ENCODE measurements around the gene MAGI3. TPM values are rescaled to one million over a fixed set of nuclear protein-coding genes. Genes with fewer than 3 reads are reported as not detected.
"Not testable (repeated sequence)": the region's sequence is repeated elsewhere in the genome, so short reads cannot be mapped to it uniquely, and the experiment has no call there.

Gene MAGI3
- total RNA-seq, 1 donor from 2014 or later: 22.3 TPM

- no peak for DNase-seq (ENCODE audit: low spot score)
These were observed 125.2 kb downstream of the MAGI3 start for GRCh38 chr1:113515498-113515897.

DNA sequence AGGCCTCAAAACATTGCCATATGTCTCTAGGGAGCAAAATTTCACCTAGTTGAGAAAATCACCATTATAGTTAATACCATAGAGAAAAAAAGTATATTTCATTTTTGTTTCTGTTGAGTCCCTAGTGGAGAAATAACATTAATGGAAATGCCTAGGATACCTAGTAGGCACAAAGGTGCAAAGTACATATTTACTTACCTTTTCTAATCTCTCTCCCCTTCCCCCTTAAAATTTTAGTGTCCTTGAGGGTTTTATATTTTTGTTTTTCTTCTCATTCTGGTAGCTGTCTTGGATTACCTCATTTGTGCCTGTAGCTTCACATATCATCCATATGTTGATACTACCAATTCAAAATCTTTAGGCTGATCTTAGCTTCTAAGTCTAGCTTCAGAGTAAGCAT, 127.0 kb downstream of the MAGI3 start:
- no peak for DNase-seq (ENCODE audit: low spot score)

- no peak for DNase-seq (ENCODE audit: low spot score)
These were observed 127.7 kb downstream of the MAGI3 start for GRCh38 chr1:113517983-113518382.

DNA sequence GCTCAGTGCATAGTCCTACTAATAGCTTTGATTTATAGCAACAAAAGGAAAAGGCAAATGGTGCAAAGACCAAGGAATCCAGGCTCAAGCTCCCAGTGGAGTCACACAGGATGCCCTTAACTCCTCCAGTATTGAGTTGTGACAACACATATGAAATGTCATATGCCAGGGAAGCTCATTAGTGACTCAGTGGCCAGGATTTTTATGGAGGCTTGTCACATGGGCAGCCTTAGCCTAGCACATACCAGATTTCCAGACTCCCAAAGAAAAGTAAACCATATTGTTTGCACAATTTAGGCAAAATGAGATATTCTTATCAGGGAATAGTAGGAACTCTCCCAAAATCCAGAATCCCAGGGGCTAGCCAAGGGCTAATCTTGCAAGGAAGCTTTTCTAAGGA, 129.2 kb downstream of the MAGI3 start:
- no peak for DNase-seq (ENCODE audit: low spot score)

- no peak for DNase-seq (ENCODE audit: low spot score)
These were observed 139.7 kb downstream of the MAGI3 start for GRCh38 chr1:113530021-113530420.

DNA sequence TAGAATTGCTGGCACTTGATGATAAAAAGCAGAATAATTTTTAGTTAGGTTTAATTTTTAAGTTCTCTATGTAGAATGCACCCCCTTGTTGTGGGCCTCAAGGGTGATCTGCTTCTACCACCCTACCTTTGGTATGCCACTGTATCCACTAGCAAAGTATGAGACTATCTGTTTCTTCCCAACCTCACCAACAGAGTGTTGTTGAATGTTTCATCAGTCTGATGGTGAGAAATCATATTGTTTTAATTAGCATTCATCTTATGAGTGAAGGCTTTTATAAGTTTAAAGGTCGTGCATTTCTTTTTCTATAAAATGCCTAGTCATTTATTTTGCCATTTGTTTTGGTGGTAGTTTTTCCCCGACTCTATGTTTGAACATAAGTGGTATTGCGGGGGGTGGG, 141.0 kb downstream of the MAGI3 start:
- no peak for DNase-seq (ENCODE audit: low spot score)

GRCh38 chr1:113533061-113533460, 142.7 kb downstream of the MAGI3 start:
- no peak for DNase-seq (ENCODE audit: low spot score)

DNA sequence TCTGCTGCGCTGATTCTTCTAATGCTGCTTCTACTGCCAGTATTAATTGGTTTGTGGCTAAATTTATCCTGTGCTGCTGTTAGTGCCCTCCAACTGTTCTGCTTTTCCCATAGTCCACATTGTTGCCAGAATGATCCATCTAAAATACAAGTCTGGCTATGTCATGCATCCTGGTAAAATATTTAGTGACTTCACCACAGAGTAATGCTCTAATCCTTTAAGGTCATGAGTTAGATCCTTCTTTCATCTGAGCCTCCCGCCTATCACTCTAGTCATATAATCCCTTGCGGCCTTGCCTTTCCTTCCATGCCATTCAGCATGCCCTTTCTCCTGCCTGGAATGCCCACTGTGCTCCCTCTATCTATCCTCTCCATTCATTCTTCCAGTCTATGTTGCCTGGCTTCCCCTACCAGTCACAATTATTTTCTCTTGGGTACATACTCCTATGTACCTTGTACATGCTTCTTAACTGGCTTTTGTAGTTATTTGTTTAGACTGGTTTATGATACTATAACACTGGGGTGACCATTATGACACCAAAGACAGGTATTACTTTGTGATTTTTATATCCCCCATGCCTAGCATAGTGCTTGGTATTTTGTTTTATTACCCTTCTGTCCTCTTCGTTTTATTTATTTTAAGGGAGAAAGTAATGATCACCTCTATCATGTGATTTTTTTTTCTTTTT, 144.0 kb downstream of the MAGI3 start:
- no peak for DNase-seq (ENCODE audit: low spot score)

- DNase-seq (ENCODE audit: low spot score): no peak
These were observed 144.6 kb downstream of the MAGI3 start for GRCh38 chr1:113534875-113535274.

DNA sequence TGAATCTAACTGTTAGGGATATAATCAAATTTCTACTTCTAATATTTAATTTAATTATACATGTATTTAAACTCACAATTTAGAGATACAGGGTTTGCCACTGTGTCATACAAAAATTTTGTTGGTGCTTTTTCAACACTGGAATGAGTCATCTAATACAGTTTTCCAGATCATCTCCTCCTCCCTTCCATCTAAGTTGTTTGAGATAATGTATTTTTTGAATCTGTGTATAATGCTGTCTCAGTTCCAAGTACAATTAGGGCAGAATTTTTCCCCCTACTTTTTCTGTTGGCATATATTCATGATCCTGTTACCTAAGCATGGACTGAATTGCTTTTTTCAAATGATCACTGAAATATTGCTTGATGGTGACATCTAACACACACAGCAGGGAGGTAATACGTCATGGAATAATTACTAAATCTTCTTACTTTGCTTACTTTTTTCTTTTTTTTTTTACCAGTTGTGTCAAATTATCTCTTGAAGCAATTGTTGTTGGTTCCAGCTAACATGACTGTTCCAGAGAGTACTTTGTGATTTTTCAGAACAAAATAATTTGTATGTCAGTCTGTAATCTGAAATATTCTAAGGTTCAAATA, 146.0 kb downstream of the MAGI3 start:
- DNase-seq (ENCODE audit: low spot score): no peak

GRCh38 chr1:113538225-113538624, 147.9 kb downstream of the MAGI3 start:
- DNase-seq (ENCODE audit: low spot score): no peak

DNA sequence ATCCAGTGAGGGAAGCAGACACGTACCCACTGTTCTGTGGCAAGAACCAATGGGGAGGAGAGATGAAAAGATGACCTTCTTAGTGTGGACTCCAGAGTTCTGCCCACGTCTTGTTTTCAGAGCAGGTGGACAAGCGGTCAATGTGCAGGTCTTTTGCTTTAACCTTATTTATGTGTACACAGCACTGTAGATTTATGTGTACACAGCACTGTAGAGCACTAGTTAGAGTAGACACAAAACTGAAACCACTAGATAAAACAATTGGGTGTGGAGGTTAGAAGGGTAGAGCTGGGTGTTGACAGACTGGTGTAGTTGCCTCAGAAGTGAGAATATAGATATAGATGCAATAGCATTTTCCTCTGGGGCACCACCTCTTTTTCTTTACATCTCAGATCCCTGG, 150.0 kb downstream of the MAGI3 start:
- no peak for DNase-seq (ENCODE audit: low spot score)

- DNase-seq (ENCODE audit: low spot score): no peak
These were observed 150.8 kb downstream of the MAGI3 start for GRCh38 chr1:113541106-113541505.

GRCh38 chr1:113542221-113542701, 151.9 kb downstream of the MAGI3 start:
- DNase-seq (ENCODE audit: low spot score): no peak

DNA sequence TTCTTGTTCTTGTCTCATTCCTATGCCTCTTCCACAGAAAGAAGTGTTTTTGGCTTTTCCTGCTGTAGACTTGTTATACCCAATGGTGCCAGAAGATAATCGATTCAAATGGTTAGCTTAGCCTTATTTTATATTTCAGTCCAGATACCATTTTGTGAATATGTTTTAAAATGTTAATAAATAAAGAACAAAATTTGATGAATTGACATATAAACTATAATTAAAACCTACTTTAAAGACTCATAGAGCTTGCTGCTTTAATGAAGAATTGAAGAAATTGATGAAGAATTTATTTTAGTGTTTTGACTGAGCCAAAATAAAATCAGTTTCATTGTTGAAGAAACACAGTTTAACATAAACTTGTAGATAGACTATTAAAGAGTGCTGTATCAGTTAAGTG, 152.8 kb downstream of the MAGI3 start:
- no peak for DNase-seq (ENCODE audit: low spot score)

DNA sequence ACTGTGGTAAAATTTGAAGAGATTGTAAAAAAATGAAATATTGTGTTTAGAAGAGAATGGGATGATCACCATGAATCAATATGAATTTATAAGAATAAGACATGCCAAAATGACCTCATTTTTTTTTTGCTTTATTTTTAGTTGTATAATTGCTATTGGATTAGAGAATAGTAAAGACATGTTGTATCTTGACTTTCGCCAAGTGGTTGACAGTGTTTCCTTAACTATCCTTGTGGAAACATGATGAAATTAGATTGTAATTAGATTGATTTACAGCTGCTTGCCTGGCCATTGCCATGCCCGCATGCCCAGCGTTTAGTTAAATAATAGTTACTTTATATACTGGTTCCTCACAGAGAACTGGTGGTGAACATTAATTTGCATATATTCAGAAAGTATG, 154.9 kb downstream of the MAGI3 start:
- no peak for DNase-seq (ENCODE audit: low spot score)

DNA sequence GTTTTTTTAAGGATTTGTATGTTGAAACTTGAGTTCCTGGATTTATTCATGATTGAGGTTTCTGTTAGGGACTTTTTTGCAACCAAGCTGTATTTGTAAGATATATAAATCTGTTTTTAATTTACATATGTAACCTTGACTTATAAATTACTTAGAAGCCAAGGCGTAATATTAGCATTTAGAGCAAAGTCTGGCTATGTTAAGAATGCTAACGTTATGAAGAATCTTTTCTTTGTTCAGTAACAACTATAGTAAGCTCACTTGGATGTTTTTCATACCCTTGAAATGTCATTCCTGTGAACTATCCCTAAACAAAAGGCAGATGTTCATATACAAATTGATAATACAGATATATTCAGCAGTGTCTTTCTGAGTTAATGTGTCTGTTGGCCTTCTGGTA, 155.3 kb downstream of the MAGI3 start:
- no peak for DNase-seq (ENCODE audit: low spot score)

DNA sequence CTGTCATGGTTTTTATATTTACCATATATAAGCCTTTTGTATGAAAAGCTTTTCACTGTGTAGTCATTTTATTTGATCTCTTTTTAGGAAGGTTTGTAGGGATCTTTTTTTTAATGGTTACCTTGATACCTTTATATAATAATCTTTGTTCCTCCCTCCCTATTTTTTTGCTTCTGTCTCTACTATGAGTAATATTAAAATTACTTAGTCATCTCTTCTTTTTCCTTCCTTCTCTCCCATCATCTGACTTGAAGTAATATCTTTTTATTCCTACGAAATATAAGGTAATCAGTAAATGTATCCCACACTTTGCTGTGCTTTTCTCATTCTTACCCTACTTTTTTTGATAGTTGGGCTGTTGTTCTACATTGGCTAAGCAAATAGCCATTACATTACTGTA, 161.4 kb downstream of the MAGI3 start:
- DNase-seq (ENCODE audit: low spot score): no peak

GRCh38 chr1:113552244-113552643, 161.9 kb downstream of the MAGI3 start:
- DNase-seq (ENCODE audit: low spot score): no peak

DNA sequence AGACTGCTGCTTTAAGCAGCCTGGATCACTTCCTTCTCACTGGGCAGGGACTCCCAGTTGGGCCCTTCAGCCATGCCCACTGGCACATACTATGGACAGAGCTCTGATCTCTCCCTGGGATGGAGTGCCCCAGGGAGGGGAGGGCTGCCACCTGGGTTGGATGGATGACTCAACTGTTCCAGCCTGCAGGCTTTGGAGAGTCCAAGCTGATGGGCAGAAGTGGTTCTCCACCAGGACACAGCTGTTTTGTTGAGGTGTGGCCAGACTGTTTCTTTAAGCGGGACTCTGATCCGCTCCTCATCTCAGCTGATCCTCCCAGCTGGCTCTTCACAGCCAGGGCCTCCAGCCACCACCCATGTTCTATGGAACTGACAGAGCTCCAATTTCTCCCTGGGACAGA, 166.9 kb downstream of the MAGI3 start:
- no peak for DNase-seq (ENCODE audit: low spot score)

DNA sequence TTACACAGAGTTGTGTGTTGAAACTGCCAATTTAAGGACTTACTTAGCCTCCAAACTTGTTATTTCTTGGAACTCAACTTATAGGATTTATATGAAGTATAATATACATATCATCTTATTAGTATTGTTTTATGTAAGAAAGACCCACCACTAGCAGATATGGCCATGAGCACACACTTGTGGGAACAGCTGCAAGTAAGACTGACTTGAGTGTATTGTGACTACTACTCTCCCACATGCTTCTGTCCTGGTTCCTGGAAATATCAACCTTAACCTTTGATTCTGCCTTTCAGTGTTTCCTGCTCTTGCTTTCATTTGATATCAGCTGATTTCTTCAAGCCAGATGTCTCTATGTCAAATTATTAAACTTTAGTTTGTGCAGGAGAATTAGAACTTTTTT, 175.3 kb downstream of the MAGI3 start:
- no peak for DNase-seq (ENCODE audit: low spot score)

DNA sequence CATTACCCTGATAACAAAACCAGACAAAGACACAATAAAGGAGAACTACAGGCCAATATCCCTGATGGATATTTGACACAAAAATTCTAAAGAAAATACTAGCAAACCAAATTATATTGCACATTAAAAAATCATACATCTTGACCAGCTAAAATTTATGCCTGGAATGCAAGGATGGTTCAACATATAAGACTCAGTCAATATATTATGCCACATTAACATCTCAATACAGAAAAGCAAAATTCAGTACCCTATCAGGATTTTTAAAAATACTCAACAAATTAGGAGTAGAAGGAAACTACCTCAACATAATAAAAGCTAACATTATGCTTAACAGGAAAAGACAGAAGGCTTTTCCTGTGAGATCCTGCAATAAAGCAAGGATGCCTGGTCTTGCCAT, 177.1 kb downstream of the MAGI3 start:
- DNase-seq (ENCODE audit: low spot score): no peak

GRCh38 chr1:113575744-113576260, 185.5 kb downstream of the MAGI3 start:
- not testable (repeated sequence) for DNase-seq (ENCODE audit: low spot score)

DNA sequence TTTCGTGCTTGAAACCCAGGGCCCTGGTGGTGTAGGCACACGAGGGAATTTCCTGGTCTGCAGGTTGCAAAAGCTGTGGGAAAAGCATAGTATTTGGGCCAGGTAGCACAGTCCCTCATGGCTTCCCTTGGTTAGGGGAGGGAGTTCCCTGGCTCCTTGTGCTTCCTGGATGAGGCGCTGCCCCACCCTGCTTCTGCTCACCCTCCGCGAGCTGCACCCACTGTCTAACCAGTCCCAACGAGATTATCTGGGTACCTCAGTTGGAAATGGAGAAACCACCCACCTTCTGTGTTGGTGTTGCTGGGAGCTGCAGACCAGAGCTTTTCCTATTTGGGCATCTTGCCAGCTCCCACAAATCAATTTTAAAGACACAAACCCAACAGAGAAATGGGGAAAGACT, 186.0 kb downstream of the MAGI3 start:
- peak; percentile 16 for DNase-seq (ENCODE audit: low spot score)

Measured in mucosa of gallbladder (tissue), 1 donor.